ENCODE measurements around the gene TUBD1. TPM values are rescaled to one million over a fixed set of nuclear protein-coding genes. Genes with fewer than 3 reads are reported as not detected.
"Not testable (repeated sequence)": the region's sequence is repeated elsewhere in the genome, so short reads cannot be mapped to it uniquely, and the experiment has no call there.

TUBD1 gene, protein sequence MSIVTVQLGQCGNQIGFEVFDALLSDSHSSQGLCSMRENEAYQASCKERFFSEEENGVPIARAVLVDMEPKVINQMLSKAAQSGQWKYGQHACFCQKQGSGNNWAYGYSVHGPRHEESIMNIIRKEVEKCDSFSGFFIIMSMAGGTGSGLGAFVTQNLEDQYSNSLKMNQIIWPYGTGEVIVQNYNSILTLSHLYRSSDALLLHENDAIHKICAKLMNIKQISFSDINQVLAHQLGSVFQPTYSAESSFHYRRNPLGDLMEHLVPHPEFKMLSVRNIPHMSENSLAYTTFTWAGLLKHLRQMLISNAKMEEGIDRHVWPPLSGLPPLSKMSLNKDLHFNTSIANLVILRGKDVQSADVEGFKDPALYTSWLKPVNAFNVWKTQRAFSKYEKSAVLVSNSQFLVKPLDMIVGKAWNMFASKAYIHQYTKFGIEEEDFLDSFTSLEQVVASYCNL
- 0.64 TPM for total RNA-seq

DNA sequence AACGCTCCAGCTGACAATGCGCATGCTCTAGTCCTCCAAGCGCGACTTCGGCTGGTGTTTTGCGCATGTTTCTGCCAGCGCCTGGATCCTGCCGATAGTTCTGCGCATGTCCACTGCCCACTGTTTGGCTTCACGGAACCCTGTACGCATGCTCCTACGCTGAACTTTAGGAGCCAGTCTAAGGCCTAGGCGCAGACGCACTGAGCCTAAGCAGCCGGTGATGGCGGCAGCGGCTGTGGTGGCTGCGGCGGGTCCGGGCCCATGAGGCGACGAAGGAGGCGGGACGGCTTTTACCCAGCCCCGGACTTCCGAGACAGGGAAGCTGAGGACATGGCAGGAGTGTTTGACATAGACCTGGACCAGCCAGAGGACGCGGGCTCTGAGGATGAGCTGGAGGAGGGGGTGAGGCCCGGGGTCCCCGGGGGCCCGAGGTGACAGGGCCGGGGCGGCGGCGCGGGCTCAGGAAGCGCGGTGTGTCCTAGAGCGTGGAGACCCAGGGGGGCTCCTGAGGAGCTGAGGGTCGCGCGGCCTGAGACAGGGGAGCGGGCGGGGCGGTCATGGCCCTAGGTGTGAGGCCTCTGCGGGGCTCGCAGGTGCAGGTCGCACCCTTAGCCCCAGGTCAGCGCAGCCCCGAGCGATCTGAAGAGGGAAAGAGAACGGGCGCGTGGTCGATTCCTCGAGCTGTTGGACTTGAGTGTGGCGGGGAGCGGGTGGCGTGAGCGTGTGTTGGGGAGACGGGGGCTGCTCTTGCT lies at the start of gene TUBD1, which contains the start of gene RPS6KB1:
Gene TUBD1, minus strand, starts transcription at position 20 of the 752 bp plus-strand sequence. CDS start 1,941 bp downstream, outside the sequence.
Gene RPS6KB1, plus strand, starts transcription at position 198 of the 752 bp plus-strand sequence. Its CDS starts 64 bp downstream, at position 262.
- DNase-seq (ENCODE audit: low spot score in 2 of 2) = peak; percentile 90 to 99
- TF ChIP-seq, protein P1, sequence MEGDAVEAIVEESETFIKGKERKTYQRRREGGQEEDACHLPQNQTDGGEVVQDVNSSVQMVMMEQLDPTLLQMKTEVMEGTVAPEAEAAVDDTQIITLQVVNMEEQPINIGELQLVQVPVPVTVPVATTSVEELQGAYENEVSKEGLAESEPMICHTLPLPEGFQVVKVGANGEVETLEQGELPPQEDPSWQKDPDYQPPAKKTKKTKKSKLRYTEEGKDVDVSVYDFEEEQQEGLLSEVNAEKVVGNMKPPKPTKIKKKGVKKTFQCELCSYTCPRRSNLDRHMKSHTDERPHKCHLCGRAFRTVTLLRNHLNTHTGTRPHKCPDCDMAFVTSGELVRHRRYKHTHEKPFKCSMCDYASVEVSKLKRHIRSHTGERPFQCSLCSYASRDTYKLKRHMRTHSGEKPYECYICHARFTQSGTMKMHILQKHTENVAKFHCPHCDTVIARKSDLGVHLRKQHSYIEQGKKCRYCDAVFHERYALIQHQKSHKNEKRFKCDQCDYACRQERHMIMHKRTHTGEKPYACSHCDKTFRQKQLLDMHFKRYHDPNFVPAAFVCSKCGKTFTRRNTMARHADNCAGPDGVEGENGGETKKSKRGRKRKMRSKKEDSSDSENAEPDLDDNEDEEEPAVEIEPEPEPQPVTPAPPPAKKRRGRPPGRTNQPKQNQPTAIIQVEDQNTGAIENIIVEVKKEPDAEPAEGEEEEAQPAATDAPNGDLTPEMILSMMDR (IDR thresholded peaks at IDR 0.05) = no peak
- peaks cover 0 to 5% of the 10 kb centered on the region in 2 donors for H3K36me3 ChIP-seq
- H3K27ac ChIP-seq = peak within 1 kb of the TSS; percentile 84 to 88
- no peaks in the 10 kb centered on the region for H3K27me3 ChIP-seq
- peak within 1 kb of the TSS; percentile 75 to 76 for H3K4me3 ChIP-seq
- peaks cover 0 to 18% of the 10 kb centered on the region in 2 donors for H3K4me1 ChIP-seq
- no peaks in the 10 kb centered on the region for H3K9me3 ChIP-seq
- intact Hi-C loops (cut with DNase I) = no loop called here

DNA sequence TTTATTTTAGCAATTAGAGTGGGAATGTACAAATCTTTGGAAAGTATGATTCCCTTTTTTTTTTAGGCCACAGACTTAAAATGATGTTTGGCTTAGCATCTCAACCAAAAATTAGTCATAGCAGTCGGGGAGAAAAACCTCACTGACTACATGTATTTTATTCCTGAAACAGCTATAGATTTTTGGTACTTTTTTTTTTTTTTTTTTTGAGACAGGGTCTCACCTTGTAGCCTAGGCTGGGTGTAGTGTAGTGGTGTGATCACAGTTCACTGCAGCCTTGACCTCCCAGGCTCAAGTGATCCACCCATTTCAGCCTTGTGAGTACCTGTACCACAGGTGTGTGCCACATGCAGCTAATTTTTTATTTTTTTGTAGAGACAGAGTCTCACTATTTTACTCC lies 48.4 kb upstream of the TUBD1 start:
- TF ChIP-seq, protein P1 (IDR thresholded peaks at IDR 0.05) = no peak
- H3K4me1 ChIP-seq = no peaks in the 10 kb centered on the region
- no peak for DNase-seq (ENCODE audit: low spot score in 2 of 2)
- H3K9me3 ChIP-seq = no peaks in the 10 kb centered on the region
- no peak overlapping the region for H3K4me3 ChIP-seq
- intact Hi-C loops (cut with DNase I) = no loop called here
- H3K27ac ChIP-seq = no peak overlapping the region
- peaks cover 50 to 86% of the 10 kb centered on the region in 2 donors for H3K36me3 ChIP-seq
- H3K27me3 ChIP-seq = no peaks in the 10 kb centered on the region

DNA sequence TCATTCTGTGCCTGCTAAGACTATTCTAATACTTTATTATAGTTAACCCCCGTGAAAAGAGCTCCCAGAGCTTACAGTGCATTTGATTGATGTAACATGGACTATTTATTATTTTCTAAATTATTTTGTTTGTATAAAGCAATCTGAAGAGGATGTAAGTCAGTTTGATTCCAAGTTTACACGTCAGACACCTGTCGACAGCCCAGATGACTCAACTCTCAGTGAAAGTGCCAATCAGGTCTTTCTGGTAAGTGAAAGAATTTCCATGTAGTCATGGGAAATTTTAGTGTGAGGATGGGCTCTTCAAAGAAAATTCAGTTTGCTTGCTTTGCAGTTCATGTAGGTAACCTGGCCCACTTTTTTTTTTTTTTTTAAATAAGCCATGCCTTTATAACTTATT lies 48.0 kb upstream of the TUBD1 start:
- H3K27me3 ChIP-seq; DNase-seq (ENCODE audit: low spot score in 2 of 2); intact Hi-C loops (cut with DNase I): not testable (repeated sequence)

DNA sequence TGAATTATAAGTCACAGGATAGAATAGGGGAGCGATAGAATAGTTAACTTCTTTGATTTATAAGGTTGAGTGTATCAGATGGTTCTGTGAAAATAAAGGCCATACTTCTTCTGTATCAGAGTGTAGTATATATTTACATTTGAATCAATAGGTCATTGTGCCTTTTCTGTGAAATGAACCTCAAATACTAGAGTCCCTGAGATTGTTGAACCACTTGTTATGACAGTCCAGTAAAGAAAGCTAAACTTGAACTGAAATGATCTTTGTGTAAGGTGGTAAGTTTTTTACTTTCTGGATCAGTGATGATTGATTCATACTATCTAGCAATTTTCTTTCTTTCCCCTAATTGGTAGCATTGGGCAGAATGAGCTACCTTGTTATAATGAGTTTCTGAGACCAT lies 40.6 kb upstream of the TUBD1 start:
- DNase-seq (ENCODE audit: low spot score in 2 of 2); H3K9me3 ChIP-seq; H3K27me3 ChIP-seq; H3K4me3 ChIP-seq; intact Hi-C loops (cut with DNase I); H3K4me1 ChIP-seq; H3K27ac ChIP-seq: not testable (repeated sequence)
- H3K36me3 ChIP-seq = peaks cover 60 to 96% of the 10 kb centered on the region in 2 donors

More for the DNA sequence above, 48.0 kb upstream of the TUBD1 start:
- not testable (repeated sequence) for H3K4me1 ChIP-seq, H3K27ac ChIP-seq, H3K9me3 ChIP-seq, H3K4me3 ChIP-seq
- peaks cover 50 to 86% of the 10 kb centered on the region in 2 donors for H3K36me3 ChIP-seq

DNA sequence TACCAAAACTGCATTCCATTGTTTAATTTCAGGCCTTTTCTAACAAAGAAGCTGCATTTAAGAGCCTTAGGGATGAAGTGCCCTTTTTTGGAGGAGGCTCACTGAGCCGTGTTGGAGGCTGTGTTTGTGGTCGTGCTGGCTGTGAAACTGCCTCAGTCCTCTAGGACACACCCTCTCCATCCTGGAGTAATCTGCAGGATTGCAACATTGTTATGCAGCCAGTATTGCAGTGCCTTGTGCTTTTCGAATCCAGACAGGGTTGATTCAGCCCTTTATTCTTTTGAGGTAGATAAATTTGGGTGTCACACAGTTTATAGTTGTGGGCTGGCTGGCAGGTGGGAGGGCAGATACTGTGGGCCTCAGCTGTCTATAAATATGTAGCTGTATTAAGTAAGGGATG lies 38.0 kb upstream of the TUBD1 start:
- peaks cover 73 to 93% of the 10 kb centered on the region in 2 donors for H3K36me3 ChIP-seq
- DNase-seq (ENCODE audit: low spot score in 2 of 2); H3K27ac ChIP-seq; H3K4me1 ChIP-seq; H3K27me3 ChIP-seq; H3K9me3 ChIP-seq; intact Hi-C loops (cut with DNase I); H3K4me3 ChIP-seq: not testable (repeated sequence)

DNA sequence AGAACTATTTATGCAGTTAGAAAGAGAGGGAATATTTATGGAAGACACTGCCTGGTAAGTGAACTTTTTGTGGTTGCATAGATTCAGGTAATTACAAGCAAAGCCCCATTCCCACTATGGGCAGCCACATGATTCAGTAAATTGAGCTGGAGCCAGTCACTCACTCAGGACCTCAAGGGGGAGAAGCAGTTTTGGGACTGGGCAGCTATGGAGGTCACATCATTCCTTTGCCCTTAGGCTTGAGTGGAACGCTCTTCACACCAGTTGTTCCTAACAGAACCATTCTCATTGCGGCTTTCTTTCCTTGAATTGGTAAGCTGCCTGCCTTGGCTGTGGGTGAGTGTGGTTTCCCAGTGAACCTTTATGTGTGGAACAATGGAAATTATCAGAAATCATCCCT lies 37.4 kb upstream of the TUBD1 start:
- H3K9me3 ChIP-seq; H3K27me3 ChIP-seq; H3K27ac ChIP-seq; H3K4me1 ChIP-seq; DNase-seq (ENCODE audit: low spot score in 2 of 2); intact Hi-C loops (cut with DNase I); H3K4me3 ChIP-seq: not testable (repeated sequence)
- H3K36me3 ChIP-seq = peaks cover 68 to 92% of the 10 kb centered on the region in 2 donors

DNA sequence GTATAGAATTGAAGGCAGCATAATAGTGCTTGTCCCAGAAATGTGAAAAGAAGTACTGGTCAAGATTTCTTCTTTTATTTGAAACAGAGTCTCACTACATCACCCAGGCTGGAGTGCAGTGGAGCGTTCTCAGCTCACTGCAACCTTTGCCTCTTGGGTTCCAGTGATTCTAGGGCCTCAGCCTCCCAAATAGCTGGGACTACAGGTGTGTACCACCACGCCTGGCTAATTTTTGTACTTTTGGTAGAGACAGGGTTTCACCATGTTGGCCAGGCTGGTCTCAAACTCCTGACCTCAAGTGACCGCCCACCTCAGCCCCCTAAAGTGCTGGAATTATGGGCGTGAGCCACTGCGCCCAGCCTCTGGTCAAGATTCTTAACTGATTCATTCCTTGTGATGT lies 27.9 kb upstream of the TUBD1 start:
- DNase-seq (ENCODE audit: low spot score in 2 of 2); H3K27ac ChIP-seq; H3K27me3 ChIP-seq; H3K9me3 ChIP-seq; intact Hi-C loops (cut with DNase I); H3K4me3 ChIP-seq; H3K4me1 ChIP-seq: not testable (repeated sequence)
- peaks cover 66 to 93% of the 10 kb centered on the region in 2 donors for H3K36me3 ChIP-seq

DNA sequence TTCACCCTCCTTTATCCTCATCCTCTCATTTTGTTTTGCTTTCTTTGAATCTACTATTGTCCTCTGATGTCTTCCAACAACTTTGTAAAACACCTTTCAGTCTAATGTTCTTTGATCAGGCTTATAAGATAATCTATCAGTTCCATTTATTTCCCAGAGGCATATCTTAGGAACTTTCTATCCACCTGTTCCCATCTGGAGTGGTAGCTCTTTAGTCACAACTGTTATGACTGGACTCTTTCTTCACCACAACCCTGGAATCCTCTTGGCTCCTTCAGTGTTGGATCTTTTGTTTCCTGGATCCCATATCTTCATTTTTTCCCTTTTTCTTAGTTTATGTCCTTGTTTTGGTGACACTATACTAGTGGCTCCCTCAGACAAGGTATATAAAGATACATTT lies 23.7 kb upstream of the TUBD1 start:
- no peak for DNase-seq (ENCODE audit: low spot score in 2 of 2)
- intact Hi-C loops (cut with DNase I) = loop anchor here (5.0 kb wide), 1 partner anchor 121 kb away; no protein-coding TSS in a partner anchor
- TF ChIP-seq, protein P1 (IDR thresholded peaks at IDR 0.05) = no peak
- Histone ChIP-seq H3K4me1 (no peaks in the 10 kb centered on the region), H3K27ac (no peak overlapping the region), H3K4me3 (no peak overlapping the region), H3K9me3 (no peaks in the 10 kb centered on the region), H3K27me3 (no peaks in the 10 kb centered on the region), H3K36me3 (peaks cover 58 to 63% of the 10 kb centered on the region in 2 donors)
